ENCODE measurements around the gene ATP5PO. TPM values are rescaled to one million over a fixed set of nuclear protein-coding genes. Genes with fewer than 3 reads are reported as not detected.

The ATP5PO gene
- total and polyA plus RNA-seq, 2 donors (not counting 1 experiment from before 2014, with no cell fraction given) = 123 to 139 TPM

GRCh38 chr21:33896691-33897090, 18.9 kb downstream of the ATP5PO start:
- Histone ChIP-seq H3K4me2 (replicated peaks; ENCODE audit: low read depth, low read length, poor library complexity, severe bottlenecking) (no peak overlapping the region), H3K79me2 (ENCODE audit: control insufficient read depth, insufficient read depth, low read length) (no peaks in the 10 kb centered on the region), H3K4me3 (ENCODE audit: control extremely low read depth in 1 of 5, extremely low read depth in 1 of 5, insufficient read depth in 1 of 5, low read depth in 2 of 5, low read length in 4 of 5) (no peak overlapping the region), H3K27ac (ENCODE audit: low read length in 2 of 2) (no peak overlapping the region), H3K27me3 (replicated peaks in 1 of 4; ENCODE audit: control extremely low read depth in 1 of 4, control insufficient read depth in 3 of 4, insufficient read depth in 4 of 4, low read length in 3 of 4) (peaks cover 0 to 12% (median 5%) of the 10 kb centered on the region in 4 experiments), H3K36me3 (replicated peaks in 1 of 2; ENCODE audit: control extremely low read depth in 1 of 2, control insufficient read depth in 1 of 2, extremely low read depth in 1 of 2, insufficient read depth in 2 of 2, low read length in 1 of 2) (peaks cover 0 to 10% of the 10 kb centered on the region in 2 experiments), H3K9me3 (ENCODE audit: control extremely low read depth in 1 of 3, control insufficient read depth in 2 of 3, insufficient read depth in 1 of 3, low read length in 2 of 3) (peaks cover 0 to 7% (median 0%) of the 10 kb centered on the region in 3 donors), H4K20me1 (ENCODE audit: control insufficient read depth, insufficient read depth, low read length, poor library complexity, severe bottlenecking) (no peaks in the 10 kb centered on the region), H3K9ac (ENCODE audit: low read length) (no peak overlapping the region), H2AFZ (ENCODE audit: insufficient read depth, low read depth, low read length, poor library complexity, severe bottlenecking) (no peak overlapping the region), H3K4me1 (ENCODE audit: control insufficient read depth in 2 of 2, insufficient read depth in 2 of 2, low read length in 2 of 2) (peaks cover 5 to 12% of the 10 kb centered on the region in 2 donors)
- H3K4me3 Mint-ChIP-seq = no peak overlapping the region
- TF ChIP-seq CTCF (IDR thresholded peaks at IDR 0.05) = no peak
- no peak for TF ChIP-seq EZH2 (IDR thresholded peaks at IDR 0.05; ENCODE audit: borderline replicate concordance, insufficient read depth, low read depth, low read length, poor library complexity, severe bottlenecking)
- intact Hi-C loops (cut with micrococcal nuclease) = no loop called here
- H3K27ac Mint-ChIP-seq = no peak overlapping the region
- WGBS (ENCODE audit: insufficient coverage) = 67% methylated on average over 2 of the region's 6 CpGs
- peaks cover 22% of the 10 kb centered on the region for H3K27me3 Mint-ChIP-seq
- CTCF ChIA-PET = interaction anchor here (1.3 to 1.6 kb wide), 2 partner anchors 27 to 452 kb away, joined by 3 to 6 read pairs; no protein-coding TSS in a partner anchor
- H3K9me3 Mint-ChIP-seq (ENCODE audit: insufficient read depth) = no peaks in the 10 kb centered on the region
- peaks cover 11% of the 10 kb centered on the region for H3K4me1 Mint-ChIP-seq
- DNase-seq (no peak), ATAC-seq (ENCODE audit: low read depth) (no peak)
- POLR2A ChIA-PET = no interaction called here

- Histone ChIP-seq H3K79me2 (ENCODE audit: control insufficient read depth, insufficient read depth, low read length) (no peaks in the 10 kb centered on the region), H3K4me3 (ENCODE audit: control extremely low read depth in 1 of 5, extremely low read depth in 1 of 5, insufficient read depth in 1 of 5, low read depth in 2 of 5, low read length in 4 of 5) (no peak overlapping the region), H3K4me2 (replicated peaks; ENCODE audit: low read depth, low read length, poor library complexity, severe bottlenecking) (no peak overlapping the region), H4K20me1 (ENCODE audit: control insufficient read depth, insufficient read depth, low read length, poor library complexity, severe bottlenecking) (no peaks in the 10 kb centered on the region), H3K9ac (ENCODE audit: low read length) (no peak overlapping the region), H3K4me1 (ENCODE audit: control insufficient read depth in 2 of 2, insufficient read depth in 2 of 2, low read length in 2 of 2) (peaks cover 5 to 10% of the 10 kb centered on the region in 2 donors), H2AFZ (ENCODE audit: insufficient read depth, low read depth, low read length, poor library complexity, severe bottlenecking) (no peak overlapping the region), H3K27me3 (replicated peaks in 1 of 4; ENCODE audit: control extremely low read depth in 1 of 4, control insufficient read depth in 3 of 4, insufficient read depth in 4 of 4, low read length in 3 of 4) (peaks cover 0 to 12% (median 5%) of the 10 kb centered on the region in 4 experiments), H3K27ac (ENCODE audit: low read length in 2 of 2) (no peak overlapping the region), H3K9me3 (ENCODE audit: control extremely low read depth in 1 of 3, control insufficient read depth in 2 of 3, insufficient read depth in 1 of 3, low read length in 2 of 3) (peaks cover 0 to 7% (median 0%) of the 10 kb centered on the region in 3 donors), H3K36me3 (replicated peaks in 1 of 2; ENCODE audit: control extremely low read depth in 1 of 2, control insufficient read depth in 1 of 2, extremely low read depth in 1 of 2, insufficient read depth in 2 of 2, low read length in 1 of 2) (no peaks in the 10 kb centered on the region)
- no peak for TF ChIP-seq EZH2 (IDR thresholded peaks at IDR 0.05; ENCODE audit: borderline replicate concordance, insufficient read depth, low read depth, low read length, poor library complexity, severe bottlenecking)
- no peak for TF ChIP-seq CTCF (IDR thresholded peaks at IDR 0.05)
- CTCF ChIA-PET = no interaction called here
- WGBS (ENCODE audit: insufficient coverage) = 81% methylated on average over 28 of the region's 28 CpGs
- intact Hi-C loops (cut with micrococcal nuclease) = no loop called here
- no peak for ATAC-seq (ENCODE audit: low read depth)
- Mint-ChIP-seq H3K4me1 (peaks cover 9% of the 10 kb centered on the region), H3K27ac (no peak overlapping the region), H3K9me3 (ENCODE audit: insufficient read depth) (no peaks in the 10 kb centered on the region), H3K27me3 (peaks cover 22% of the 10 kb centered on the region), H3K4me3 (no peak overlapping the region)
- POLR2A ChIA-PET = no interaction called here
- DNase-seq = no peak
Measured at GRCh38 chr21:33895356-33895755, 20.2 kb downstream of the ATP5PO start.

Data from B cell (primary cell).